B cell (primary cell): ENCODE data around the gene RBMS3. TPM values are rescaled to one million over a fixed set of nuclear protein-coding genes. Genes with fewer than 3 reads are reported as not detected.

ENCODE experiments used
- ATAC-seq: fragments of 200-7000 bp; cut with Tn5 transposase; one replicate; pipeline ENCODE4 v1.10.0; 2021; ENCODE audit warnings: low read depth, mild to moderate bottlenecking, moderate number of reproducible peaks, moderate library complexity
- CTCF ChIA-PET: fragments of 350-600 bp; sonication (Branson Sonifier 250); formaldehyde crosslinking; loops from one replicate; lab custom pipeline; 2021; ENCODE audit warnings: antibody characterized with exemption, inconsistent platforms; lab: Charles Lee
- POLR2A ChIA-PET: fragments of 350-600 bp; sonication (Branson Sonifier 250); formaldehyde crosslinking; loops from one replicate; lab custom pipeline; 2021; ENCODE audit warnings: antibody characterized with exemption; lab: Charles Lee
- DNase-seq: peaks from one replicate; pipeline ENCODE4 v3.0.0; 2013
- H2AFZ ChIP-seq: 2 replicates; pipeline ENCODE4 v1.6.1; 2012; ENCODE audit warnings: mild to moderate bottlenecking, low read depth, low read length; ENCODE audit not compliant: insufficient read depth, poor library complexity, severe bottlenecking
- H3K27ac ChIP-seq, 2 donors: 1 replicate in 1 of 2; 2 replicates in 1 of 2; pipeline ENCODE4 v1.5.1; 2012 to 2013; ENCODE audit warnings: low read length in 2 of 2, mild to moderate bottlenecking in 2 of 2, moderate library complexity in 1 of 2
- H3K27me3 ChIP-seq, 4 experiments: fragments of 200-600 bp in 1 of 4; sonication (generic) in 1 of 4; replicated peaks in 1 of 4; 1 replicate in 2 of 4; 2 replicates in 2 of 4; pipeline versions ENCODE4 v1.6.1 to v1.7.0; 2013 to 2016; ENCODE audit warnings: low read length in 3 of 4, mild to moderate bottlenecking in 2 of 4, mixed read lengths in 1 of 4, moderate library complexity in 1 of 4; ENCODE audit not compliant: insufficient read depth in 4 of 4, control insufficient read depth in 3 of 4; ENCODE audit errors: control extremely low read depth in 1 of 4
- H3K36me3 ChIP-seq, 2 experiments: replicated peaks in 1 of 2; 1 replicate in 1 of 2; 2 replicates in 1 of 2; pipeline versions ENCODE4 v1.6.1 to v1.7.1; 2013; ENCODE audit warnings: low read length in 1 of 2; ENCODE audit not compliant: insufficient read depth in 2 of 2, control insufficient read depth in 1 of 2; ENCODE audit errors: control extremely low read depth in 1 of 2, extremely low read depth in 1 of 2
- H3K4me1 ChIP-seq, 2 donors: fragments of 200-600 bp in 1 of 2; sonication (generic) in 1 of 2; 1 replicate in 1 of 2; 2 replicates in 1 of 2; pipeline versions ENCODE4 v1.5.1 to v1.6.1; 2013 to 2017; ENCODE audit warnings: low read length in 2 of 2; ENCODE audit not compliant: control insufficient read depth in 2 of 2, insufficient read depth in 2 of 2
- H3K4me2 ChIP-seq: replicated peaks from 2 replicates; pipeline ENCODE3; 2012; ENCODE audit warnings: mild to moderate bottlenecking, low read depth, low read length; ENCODE audit not compliant: poor library complexity, severe bottlenecking
- H3K4me3 ChIP-seq, 5 experiments: fragments of 200-600 bp in 1 of 5; sonication (generic) in 1 of 5; 1 replicate in 3 of 5; 2 replicates in 2 of 5; pipeline versions ENCODE4 v1.5.1 to v1.7.0; 2011 to 2016; ENCODE audit warnings: low read length in 4 of 5, mild to moderate bottlenecking in 4 of 5, low read depth in 2 of 5, control low read depth in 1 of 5, moderate library complexity in 1 of 5; ENCODE audit not compliant: insufficient read depth in 1 of 5; ENCODE audit errors: control extremely low read depth in 1 of 5, extremely low read depth in 1 of 5
- H3K79me2 ChIP-seq: fragments of 200-600 bp; sonication (generic); one replicate; pipeline ENCODE4 v1.6.0; 2016; ENCODE audit warnings: low read length; ENCODE audit not compliant: control insufficient read depth, insufficient read depth
- H3K9ac ChIP-seq: fragments of 200-600 bp; sonication (generic); 2 replicates; pipeline ENCODE4 v1.6.1; 2017; ENCODE audit warnings: mild to moderate bottlenecking, low read length, moderate library complexity
- H3K9me3 ChIP-seq, 3 donors: one replicate each; pipeline versions ENCODE4 v1.6.1 to v1.7.1; 2013; ENCODE audit warnings: low read length in 2 of 3; ENCODE audit not compliant: control insufficient read depth in 2 of 3, insufficient read depth in 1 of 3; ENCODE audit errors: control extremely low read depth in 1 of 3
- H4K20me1 ChIP-seq: 2 replicates; pipeline ENCODE4 v1.6.0; 2012; ENCODE audit warnings: mild to moderate bottlenecking, low read length; ENCODE audit not compliant: insufficient read depth, control insufficient read depth, poor library complexity, severe bottlenecking
- H3K27ac Mint-ChIP-seq: one replicate; pipeline ENCODE4 v1.8.0; 2021; ENCODE audit warnings: mixed read lengths
- H3K27me3 Mint-ChIP-seq: one replicate; pipeline ENCODE4 v1.8.0; 2021; ENCODE audit warnings: mixed read lengths
- H3K4me1 Mint-ChIP-seq: one replicate; pipeline ENCODE4 v1.8.0; 2021; ENCODE audit warnings: mixed read lengths
- H3K4me3 Mint-ChIP-seq: one replicate; pipeline ENCODE4 v1.8.0; 2021; ENCODE audit warnings: mixed read lengths
- H3K9me3 Mint-ChIP-seq: one replicate; pipeline ENCODE4 v1.8.0; 2022; ENCODE audit warnings: mixed read lengths; ENCODE audit not compliant: insufficient read depth
- CTCF ChIP-seq: fragments of 200-600 bp; IDR thresholded peaks from one replicate; pipeline ENCODE4 v1.8.0; 2022; ENCODE audit warnings: antibody characterized with exemption, mild to moderate bottlenecking
- EZH2 ChIP-seq: IDR thresholded peaks from 2 replicates; pipeline ENCODE4 v1.6.1; 2012; ENCODE audit warnings: borderline replicate concordance, low read depth, mild to moderate bottlenecking, moderate library complexity, low read length; ENCODE audit not compliant: insufficient read depth, poor library complexity, severe bottlenecking
- WGBS: methylation state at CpG from one replicate; pipeline ENCODE4 v1.1.5; 2013; ENCODE audit warnings: missing lambda C conversion rate; ENCODE audit not compliant: insufficient coverage; 5-methylcytosine and 5-hydroxymethylcytosine counted together
- intact Hi-C: fragments of 100-400 bp; cut with micrococcal nuclease; formaldehyde crosslinking; loops from one replicate; pipeline ENCODE4 v1.10.0; 2022
- polyA plus RNA-seq: library from polyadenylated mRNA; depleted of rRNA; stranded (reverse); fragments of >200 nt; gene quantifications from 2 replicates; pipeline ENCODE4 v1.2.3, GENCODE V29; 2012
- total RNA-seq, 2 donors: library from RNA; stranded (reverse); fragments of 120-200 nt in 1 of 2; gene quantifications; 1 replicate in 1 of 2; 2 replicates in 1 of 2; pipeline versions ENCODE4 v1.2.3 to v1.2.4, GENCODE V29; 2013 to 2022

RBMS3 gene
- total and polyA plus RNA-seq, 2 donors (not counting 1 experiment from before 2014, with no cell fraction given) = not detected

DNA sequence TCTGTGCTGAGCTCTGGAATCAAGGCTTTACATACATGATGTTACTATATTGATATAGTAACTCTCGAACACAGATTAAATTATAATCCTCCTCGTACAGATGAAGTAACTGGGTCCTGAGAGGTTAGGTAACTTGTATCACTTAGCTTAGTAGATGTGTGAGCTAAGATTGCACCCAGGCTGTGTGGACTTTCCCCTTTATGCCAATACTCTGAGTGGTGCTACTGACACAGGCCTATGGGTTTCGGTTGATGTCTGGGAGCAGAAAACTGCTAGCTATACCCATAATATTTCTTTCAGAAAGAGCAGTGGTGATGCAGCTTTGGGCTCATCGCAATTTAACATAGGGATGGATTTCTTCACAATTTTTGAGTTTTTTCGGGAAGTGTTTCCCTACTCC, 259.7 kb downstream of the RBMS3 start:
- Histone ChIP-seq H3K9me3 (no peaks in the 10 kb centered on the region), H3K27ac (no peak overlapping the region), H3K4me1 (no peaks in the 10 kb centered on the region), H3K36me3 (no peaks in the 10 kb centered on the region), H4K20me1 (no peaks in the 10 kb centered on the region), H3K4me3 (no peak overlapping the region), H2AFZ (no peak overlapping the region), H3K27me3 (no peaks in the 10 kb centered on the region), H3K4me2 (no peak overlapping the region), H3K79me2 (no peaks in the 10 kb centered on the region), H3K9ac (no peak overlapping the region)
- ATAC-seq = no peak
- intact Hi-C loops = no loop called here
- no peak overlapping the region for H3K27ac Mint-ChIP-seq
- ChIA-PET CTCF (no interaction called here), POLR2A (no interaction called here)
- H3K4me3 Mint-ChIP-seq = no peak overlapping the region
- H3K27me3 Mint-ChIP-seq = no peaks in the 10 kb centered on the region
- TF ChIP-seq EZH2 = no peak
- TF ChIP-seq CTCF = no peak
- H3K4me1 Mint-ChIP-seq = no peaks in the 10 kb centered on the region
- no peaks in the 10 kb centered on the region for H3K9me3 Mint-ChIP-seq
- no CpG with 5 or more reads among the region's 5 CpGs for WGBS
- no peak for DNase-seq

DNA sequence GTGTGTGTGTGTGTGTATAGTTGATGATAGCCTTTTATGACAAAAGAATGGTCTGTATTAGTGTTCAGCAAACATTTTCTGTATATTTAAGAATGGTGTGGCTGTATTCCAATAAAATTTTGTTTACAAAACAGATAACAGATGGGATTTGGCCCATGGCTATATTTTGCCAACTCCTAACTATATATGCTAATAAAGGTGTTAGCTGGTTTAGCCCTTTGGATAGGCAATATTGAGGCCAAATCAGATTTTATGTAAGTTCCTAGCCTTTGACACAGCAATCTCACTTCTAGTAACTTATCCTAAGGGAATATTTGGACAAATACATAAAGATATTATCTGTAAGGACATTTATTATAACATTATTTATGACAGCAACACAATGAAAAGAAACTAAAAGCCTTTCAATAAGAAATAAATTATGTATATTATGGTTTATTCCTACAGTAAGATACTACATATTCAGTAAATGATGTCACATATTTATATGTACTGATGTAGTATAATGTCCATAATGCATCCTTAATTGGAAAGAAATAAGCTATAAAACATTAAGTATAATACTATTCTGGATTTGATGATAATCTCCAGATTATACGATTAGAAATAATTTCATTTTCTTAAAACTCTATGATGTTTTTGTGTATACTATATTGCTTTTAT, 264.0 kb downstream of the RBMS3 start:
- DNase-seq (no peak), ATAC-seq (no peak)
- ChIA-PET CTCF (no interaction called here), POLR2A (no interaction called here)
- no peaks in the 10 kb centered on the region for H3K9me3 ChIP-seq
- no CpG with 5 or more reads among the region's 1 CpG for WGBS
- no peak overlapping the region for H3K4me3 Mint-ChIP-seq
- no peaks in the 10 kb centered on the region for H3K4me1 ChIP-seq
- H3K4me1 Mint-ChIP-seq = no peaks in the 10 kb centered on the region
- H4K20me1 ChIP-seq = no peaks in the 10 kb centered on the region
- H3K36me3 ChIP-seq = no peaks in the 10 kb centered on the region
- no peak overlapping the region for H3K9ac ChIP-seq
- H3K79me2 ChIP-seq = no peaks in the 10 kb centered on the region
- H3K9me3 Mint-ChIP-seq = no peaks in the 10 kb centered on the region
- H3K27ac Mint-ChIP-seq = no peak overlapping the region
- TF ChIP-seq EZH2 (no peak), CTCF (no peak)
- no peak overlapping the region for H2AFZ ChIP-seq
- intact Hi-C loops = no loop called here
- no peaks in the 10 kb centered on the region for H3K27me3 ChIP-seq
- no peaks in the 10 kb centered on the region for H3K27me3 Mint-ChIP-seq
- no peak overlapping the region for H3K4me3 ChIP-seq
- no peak overlapping the region for H3K4me2 ChIP-seq
- no peak overlapping the region for H3K27ac ChIP-seq
